IPS-18c (cell line): Measurements from ENCODE around the gene OGFOD3.
A peak's percentile ranks its signal among the peaks of the same experiment; 100 is the strongest.
"Not testable (repeated sequence)": the region's sequence is repeated elsewhere in the genome, so short reads cannot be mapped to it uniquely, and the experiment has no call there.

ENCODE experiments used
- H3K4me3 ChIP-seq: 2 replicates; pipeline ENCODE4 v1.7.0; 2013; ENCODE audit warnings: low read depth, mild to moderate bottlenecking, low read length, moderate library complexity; ENCODE audit not compliant: insufficient read depth
- H3K9me3 ChIP-seq: one replicate; pipeline ENCODE4 v1.6.1; 2013; ENCODE audit warnings: mild to moderate bottlenecking, low read length, moderate library complexity; ENCODE audit not compliant: control insufficient read depth, insufficient read depth

The OGFOD3 gene

DNA sequence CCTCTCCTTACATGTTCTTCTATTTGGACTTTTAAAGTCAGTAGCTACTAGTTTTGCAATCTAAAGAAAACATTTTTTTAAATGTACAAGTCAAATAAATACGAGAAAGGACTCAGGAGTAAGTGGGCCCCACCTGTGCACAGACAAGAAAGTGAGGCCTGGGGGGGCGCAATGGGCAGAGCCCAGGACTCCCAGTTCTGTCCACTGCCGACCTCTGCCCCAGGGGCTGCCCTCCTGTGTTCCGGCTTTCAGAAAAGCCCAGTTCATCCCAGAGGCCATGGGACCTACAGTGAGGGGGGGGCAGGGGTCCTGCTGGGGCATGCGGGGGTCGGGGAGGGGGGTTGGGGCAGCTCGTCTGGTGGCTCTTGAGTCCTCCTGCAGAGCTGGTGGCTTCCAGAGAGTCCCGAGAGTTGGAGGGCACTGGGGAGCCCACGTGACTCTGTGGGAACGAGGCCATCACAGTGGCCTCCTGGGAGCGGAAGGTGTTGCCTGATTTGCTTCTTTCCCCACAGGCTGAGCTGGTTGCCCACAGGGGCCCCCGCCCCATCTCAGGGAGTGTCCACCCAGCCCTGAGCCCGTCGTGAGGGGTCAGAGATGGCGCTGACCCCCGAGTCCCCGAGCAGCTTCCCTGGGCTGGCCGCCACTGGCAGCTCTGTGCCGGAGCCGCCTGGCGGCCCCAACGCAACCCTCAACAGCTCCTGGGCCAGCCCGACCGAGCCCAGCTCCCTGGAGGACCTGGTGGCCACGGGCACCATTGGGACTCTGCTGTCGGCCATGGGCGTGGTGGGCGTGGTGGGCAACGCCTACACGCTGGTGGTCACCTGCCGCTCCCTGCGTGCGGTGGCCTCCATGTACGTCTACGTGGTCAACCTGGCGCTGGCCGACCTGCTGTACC, 44.4 kb downstream of the OGFOD3 start:
- Histone ChIP-seq H3K9me3 (peaks cover 2% of the 10 kb centered on the region), H3K4me3 (no peak overlapping the region)

- not testable (repeated sequence) for H3K4me3 ChIP-seq, H3K9me3 ChIP-seq
Observed at GRCh38 chr17:82373072-82373452, 45.3 kb downstream of the OGFOD3 start.

DNA sequence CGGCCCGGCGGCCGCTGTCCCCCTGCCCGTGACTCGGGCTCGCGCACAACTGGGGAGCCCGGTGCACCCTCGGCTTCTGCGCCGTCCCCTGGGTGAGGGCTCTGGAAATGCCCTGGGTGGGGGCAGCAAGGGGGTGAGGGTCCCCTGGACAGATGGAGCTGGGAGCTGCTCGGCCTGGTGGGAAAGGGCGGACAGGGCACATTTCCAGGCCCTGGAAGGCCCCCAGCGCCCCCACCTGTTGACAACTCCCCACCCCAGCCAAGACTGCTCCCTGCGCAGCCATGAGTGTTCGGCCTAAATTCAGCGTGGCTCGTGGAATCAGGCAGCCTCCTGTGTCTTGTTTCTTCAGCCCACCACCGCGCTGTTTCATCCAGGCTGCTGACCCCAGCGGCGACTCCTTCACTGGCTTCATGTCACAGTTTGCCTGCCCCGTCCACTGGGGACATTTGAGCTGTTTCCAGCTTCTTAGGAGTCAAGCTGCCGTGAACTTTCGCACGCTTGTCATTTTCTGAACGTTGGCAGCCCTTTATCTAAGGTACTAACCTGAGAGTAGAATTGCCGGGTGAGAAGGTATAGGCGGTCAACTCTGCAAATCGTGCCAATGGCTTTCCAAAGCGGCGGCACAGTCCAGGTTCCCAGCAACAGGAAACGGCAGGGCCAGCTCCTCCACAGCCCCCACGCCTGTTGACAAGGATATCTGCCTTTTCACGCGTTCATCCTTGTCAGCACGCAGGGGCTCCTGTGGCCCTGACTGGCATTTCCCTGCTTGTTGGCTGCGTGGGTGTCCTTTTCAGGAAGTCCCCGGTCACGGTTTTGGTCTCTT, 45.9 kb downstream of the OGFOD3 start:
- Histone ChIP-seq H3K4me3 (peak overlapping the region; percentile 47; the same call in 1 of the 2 replicates), H3K9me3 (peaks cover 2% of the 10 kb centered on the region)

GRCh38 chr17:82371333-82372248, 46.8 kb downstream of the OGFOD3 start, which contains the start of gene UTS2R:
TSS of gene UTS2R (plus strand) at chr17:82371765. CDS start at chr17:82374325, 2,560 bp downstream.
- H3K9me3 ChIP-seq: peaks cover 2% of the 10 kb centered on the region
- peak within 1 kb of the TSS; percentile 47 for H3K4me3 ChIP-seq

- H3K4me3 ChIP-seq: 0 out of 2 replicates have a peak overlapping the region, but pooled peaks have one; percentile 47
- H3K9me3 ChIP-seq: no peaks in the 10 kb centered on the region
Observed at GRCh38 chr17:82370471-82371332, 47.7 kb downstream of the OGFOD3 start.

- Histone ChIP-seq H3K4me3 (no peak overlapping the region), H3K9me3 (no peaks in the 10 kb centered on the region)
Observed at GRCh38 chr17:82369211-82369610, 49.2 kb downstream of the OGFOD3 start.

DNA sequence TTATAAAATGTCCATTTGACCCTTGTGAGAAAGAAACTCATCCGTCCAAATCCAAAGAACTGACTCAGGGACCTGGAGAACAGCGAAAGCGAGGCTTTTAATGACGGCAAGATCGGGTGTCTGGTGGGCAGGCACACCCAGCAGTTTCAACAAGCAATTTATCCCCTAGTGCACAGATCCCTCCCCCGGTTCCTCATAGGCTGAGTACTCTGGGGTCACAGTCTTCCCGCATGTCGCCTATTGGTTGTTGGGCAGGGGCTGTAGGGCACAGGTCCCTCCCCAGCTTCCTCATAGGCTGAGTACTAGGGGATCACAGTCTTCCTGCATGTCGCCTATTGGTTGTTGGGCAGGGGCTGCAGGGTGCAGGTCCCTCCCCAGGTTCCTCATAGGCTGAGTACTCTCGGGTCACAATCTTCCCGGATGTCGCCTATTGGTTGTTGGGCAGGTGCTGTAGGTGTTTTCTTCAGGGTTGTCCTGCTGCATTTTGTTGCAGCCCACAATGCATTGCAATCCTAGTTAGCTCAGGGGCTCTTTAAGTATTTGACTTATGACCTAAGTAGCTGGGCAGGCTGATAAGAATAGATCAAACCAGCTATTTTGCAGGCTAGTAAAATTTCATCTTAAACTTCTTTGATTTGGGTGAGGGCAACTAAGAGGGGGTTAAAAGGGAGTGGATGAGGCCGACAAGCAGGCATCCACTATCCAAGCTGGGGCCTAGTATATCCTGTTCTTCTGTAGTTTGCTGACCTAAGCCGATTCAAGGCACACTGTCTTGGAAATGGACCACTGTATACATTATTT, 50.5 kb downstream of the OGFOD3 start:
- Histone ChIP-seq H3K9me3 (no peaks in the 10 kb centered on the region), H3K4me3 (no peak overlapping the region)

DNA sequence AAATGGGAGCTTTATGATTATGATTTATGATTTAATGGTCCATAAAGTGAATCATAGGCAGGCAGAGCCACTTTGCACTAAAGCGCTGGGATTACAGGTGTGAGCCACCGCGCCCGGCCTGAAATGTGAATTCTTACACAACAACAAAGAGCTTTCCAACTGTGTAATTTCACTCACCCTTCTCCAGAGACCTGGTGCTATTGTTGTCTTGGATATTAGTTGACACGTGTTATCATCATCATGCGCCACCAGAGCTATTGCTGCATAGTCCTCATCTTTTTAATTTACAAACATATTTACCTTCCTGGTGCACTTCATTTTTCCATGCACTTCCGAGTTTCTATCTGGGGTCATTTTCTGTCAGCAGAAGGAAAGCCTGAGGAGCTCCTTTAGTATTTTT, 51.6 kb downstream of the OGFOD3 start:
- Histone ChIP-seq H3K9me3 (no peaks in the 10 kb centered on the region), H3K4me3 (no peak overlapping the region)

GRCh38 chr17:82365606-82366295, 52.6 kb downstream of the OGFOD3 start:
- H3K9me3 ChIP-seq: no peaks in the 10 kb centered on the region
- no peak overlapping the region for H3K4me3 ChIP-seq

DNA sequence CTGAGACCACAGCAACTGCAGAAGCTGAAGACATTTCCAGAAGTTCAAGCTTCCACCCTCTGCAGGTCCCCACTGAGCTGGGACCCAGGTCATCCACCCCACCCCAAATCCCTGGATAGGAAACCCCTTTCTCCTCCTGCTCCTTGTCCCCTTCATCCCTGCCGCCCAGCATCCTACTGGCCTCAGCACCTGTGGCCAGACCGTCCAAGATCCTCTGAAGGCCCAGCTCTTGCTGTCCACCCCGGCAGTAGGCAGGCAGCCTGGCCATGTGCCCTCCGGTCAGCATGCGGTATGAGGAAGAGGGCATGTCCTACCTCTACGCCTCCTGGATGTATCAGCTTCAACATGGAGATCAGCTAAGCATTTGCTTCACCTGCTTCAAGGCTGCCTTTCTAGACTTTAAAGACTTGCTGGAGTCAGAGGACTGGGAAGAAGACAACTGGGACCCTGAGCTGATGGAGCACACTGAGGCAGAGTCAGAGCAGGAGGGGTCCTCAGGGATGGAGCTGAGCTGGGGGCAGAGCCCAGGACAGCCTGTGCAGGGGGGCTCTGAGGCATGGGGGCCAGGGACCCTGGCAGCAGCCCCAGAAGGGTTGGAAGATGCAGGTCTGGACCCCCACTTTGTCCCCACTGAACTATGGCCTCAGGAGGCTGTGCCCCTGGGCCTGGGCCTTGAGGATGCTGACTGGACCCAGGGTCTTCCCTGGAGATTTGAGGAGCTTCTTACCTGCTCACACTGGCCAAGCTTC, 56.3 kb downstream of the OGFOD3 start:
- H3K4me3 ChIP-seq: no peak overlapping the region
- no peaks in the 10 kb centered on the region for H3K9me3 ChIP-seq

GRCh38 chr17:82359451-82360074, 58.8 kb downstream of the OGFOD3 start:
- H3K9me3 ChIP-seq, H3K4me3 ChIP-seq: not testable (repeated sequence)

GRCh38 chr17:82358465-82359350, 59.7 kb downstream of the OGFOD3 start, which contains the start of gene TEX19:
TSS of gene TEX19 (plus strand) at chr17:82359247. CDS start at chr17:82362151, 2,904 bp downstream.
- Histone ChIP-seq H3K9me3 (no peaks in the 10 kb centered on the region), H3K4me3 (no peak within 1 kb of the TSS)

GRCh38 chr17:82357394-82357793, 61.0 kb downstream of the OGFOD3 start:
- H3K9me3 ChIP-seq: no peaks in the 10 kb centered on the region
- no peak overlapping the region for H3K4me3 ChIP-seq
